Neural progenitor cell (in vitro differentiated cells): ENCODE results near the gene ADRA1B. TPM values are rescaled to one million over a fixed set of nuclear protein-coding genes. Genes with fewer than 3 reads are reported as not detected.
A peak's percentile ranks its signal among the peaks of the same experiment; 100 is the strongest.
"Not testable (repeated sequence)": the region's sequence is repeated elsewhere in the genome, so short reads cannot be mapped to it uniquely, and the experiment has no call there.

Experiments
- DNase-seq: peaks from one replicate; pipeline ENCODE4 v3.0.0-alpha.2; 2016; ENCODE audit warnings: low spot score
- H2AFZ ChIP-seq: fragments of 200-600 bp; sonication (generic); replicated peaks from 2 replicates; pipeline ENCODE4 v1.6.1; 2016; ENCODE audit warnings: antibody characterized with exemption
- H3F3A ChIP-seq: fragments of 200-600 bp; sonication (generic); 2 replicates; pipeline ENCODE4 v1.6.1; 2016; ENCODE audit warnings: antibody characterized with exemption, low read depth
- H3K27ac ChIP-seq: fragments of 200-600 bp; sonication (generic); 2 replicates; pipeline ENCODE4 v1.5.1; 2016; ENCODE audit warnings: mild to moderate bottlenecking
- H3K27me3 ChIP-seq: fragments of 200-600 bp; sonication (generic); 2 replicates; pipeline ENCODE4 v1.6.1; 2016; ENCODE audit warnings: mild to moderate bottlenecking, moderate library complexity
- H3K36me3 ChIP-seq: fragments of 200-600 bp; sonication (generic); 2 replicates; pipeline ENCODE4 v1.5.1; 2016
- H3K4me1 ChIP-seq: fragments of 200-600 bp; sonication (generic); 2 replicates; pipeline ENCODE4 v1.6.1; 2016; ENCODE audit warnings: mixed run types
- H3K4me2 ChIP-seq: fragments of 200-600 bp; sonication (generic); 2 replicates; pipeline ENCODE4 v1.6.1; 2016
- H3K4me3 ChIP-seq: fragments of 200-600 bp; sonication (generic); 2 replicates; pipeline ENCODE4 v1.5.1; 2016
- H3K79me2 ChIP-seq: fragments of 200-600 bp; sonication (generic); 2 replicates; pipeline ENCODE4 v1.6.1; 2016; ENCODE audit warnings: low read depth
- H3K9ac ChIP-seq: fragments of 200-600 bp; sonication (generic); 2 replicates; pipeline ENCODE4 v1.6.1; 2016
- H3K9me3 ChIP-seq: fragments of 200-600 bp; sonication (generic); 2 replicates; pipeline ENCODE4 v1.5.1; 2016; ENCODE audit warnings: low read depth
- H4K20me1 ChIP-seq: fragments of 200-600 bp; sonication (generic); 2 replicates; pipeline ENCODE4 v1.6.1; 2016; ENCODE audit warnings: low read depth
- H3K27ac Mint-ChIP-seq: 3 replicates; pipeline ENCODE4 v1.8.0; 2021; ENCODE audit warnings: mixed read lengths
- H3K27me3 Mint-ChIP-seq: 2 replicates; pipeline ENCODE4 v1.8.0; 2022; ENCODE audit warnings: low read depth, mild to moderate bottlenecking, inconsistent platforms, moderate library complexity, mixed read lengths; ENCODE audit not compliant: insufficient read depth
- H3K36me3 Mint-ChIP-seq: 3 replicates; pipeline ENCODE4 v1.8.0; 2021; ENCODE audit warnings: mixed read lengths
- H3K4me1 Mint-ChIP-seq: 3 replicates; pipeline ENCODE4 v1.8.0; 2021; ENCODE audit warnings: mixed read lengths
- H3K4me3 Mint-ChIP-seq: 3 replicates; pipeline ENCODE4 v1.8.0; 2021; ENCODE audit warnings: mild to moderate bottlenecking, moderate library complexity, mixed read lengths
- H3K9me3 Mint-ChIP-seq: 3 replicates; pipeline ENCODE4 v1.8.0; 2020; ENCODE audit warnings: mixed read lengths
- CTCF ChIP-seq: fragments of 200-600 bp; sonication (generic); IDR thresholded peaks from 2 replicates; pipeline ENCODE4 v1.5.1; 2017; ENCODE audit warnings: antibody characterized with exemption, mild to moderate bottlenecking
- EZH2 ChIP-seq: fragments of 200-600 bp; sonication (generic); IDR thresholded peaks from 2 replicates; pipeline ENCODE4 v1.6.1; 2017; ENCODE audit warnings: antibody characterized with exemption, mild to moderate bottlenecking, moderate library complexity
- EZH2phosphoT487 ChIP-seq: fragments of 200-600 bp; sonication (generic); IDR thresholded peaks from 2 replicates; pipeline ENCODE4 v1.6.1; 2017; ENCODE audit warnings: antibody characterized with exemption
- total RNA-seq: library from RNA; depleted of rRNA; stranded (reverse); fragments of >200 nt; gene quantifications from 2 replicates; pipeline ENCODE4 v1.2.3, GENCODE V29; 2015; ENCODE audit warnings: low replicate concordance

The ADRA1B gene
- total RNA-seq, 1 donor from 2014 or later: not detected

GRCh38 chr5:160009591-160009989 lies 93.3 kb downstream of the ADRA1B start:
- Histone ChIP-seq H3K36me3 (no peaks in the 10 kb centered on the region), H3F3A (no peaks in the 10 kb centered on the region), H3K9ac (peak overlapping the region; percentile 89), H4K20me1 (peaks cover 4% of the 10 kb centered on the region), H3K27ac (no peak overlapping the region), H3K4me3 (peak overlapping the region; percentile 77), H3K79me2 (peaks cover 45% of the 10 kb centered on the region), H3K27me3 (no peaks in the 10 kb centered on the region), H2AFZ (no peak overlapping the region), H3K9me3 (no peaks in the 10 kb centered on the region), H3K4me1 (peaks cover 11% of the 10 kb centered on the region), H3K4me2 (peak overlapping the region; percentile 81)
- Mint-ChIP-seq H3K4me1 (peaks cover 18% of the 10 kb centered on the region), H3K4me3 (peak overlapping the region; percentile 98), H3K36me3 (no peaks in the 10 kb centered on the region), H3K27ac (no peak overlapping the region), H3K27me3 (no peaks in the 10 kb centered on the region), H3K9me3 (no peaks in the 10 kb centered on the region)
- no peak for TF ChIP-seq EZH2
- TF ChIP-seq EZH2phosphoT487: no peak
- no peak for TF ChIP-seq CTCF
- peak; percentile 16 for DNase-seq

- H3K79me2 ChIP-seq: peaks cover 45% of the 10 kb centered on the region
- no peaks in the 10 kb centered on the region for H3K27me3 Mint-ChIP-seq
- no peak overlapping the region for H3K4me2 ChIP-seq
- H3K36me3 ChIP-seq: no peaks in the 10 kb centered on the region
- H3K27ac ChIP-seq: no peak overlapping the region
- H4K20me1 ChIP-seq: peaks cover 4% of the 10 kb centered on the region
- peaks cover 11% of the 10 kb centered on the region for H3K4me1 ChIP-seq
- H3K27ac Mint-ChIP-seq: no peak overlapping the region
- peaks cover 18% of the 10 kb centered on the region for H3K4me1 Mint-ChIP-seq
- H3K27me3 ChIP-seq: no peaks in the 10 kb centered on the region
- H2AFZ ChIP-seq: no peak overlapping the region
- no peaks in the 10 kb centered on the region for H3F3A ChIP-seq
- H3K4me3 Mint-ChIP-seq: no peak overlapping the region
- no peak overlapping the region for H3K9ac ChIP-seq
- no peak for DNase-seq
- H3K9me3 Mint-ChIP-seq: no peaks in the 10 kb centered on the region
- TF ChIP-seq EZH2: no peak
- TF ChIP-seq EZH2phosphoT487: no peak
- no peak overlapping the region for H3K4me3 ChIP-seq
- H3K36me3 Mint-ChIP-seq: no peaks in the 10 kb centered on the region
- no peaks in the 10 kb centered on the region for H3K9me3 ChIP-seq
Observed at GRCh38 chr5:160011471-160011870, 95.2 kb downstream of the ADRA1B start.

GRCh38 chr5:160014197-160014596 lies 97.9 kb downstream of the ADRA1B start:
- not testable (repeated sequence) for H3K4me3 ChIP-seq, H3K27ac ChIP-seq, H3K36me3 Mint-ChIP-seq, DNase-seq, H3K4me2 ChIP-seq, H3K9me3 ChIP-seq, H3K4me3 Mint-ChIP-seq, H3K27ac Mint-ChIP-seq, H3K27me3 ChIP-seq, H3K9ac ChIP-seq, H3F3A ChIP-seq, H4K20me1 ChIP-seq, H3K36me3 ChIP-seq, H3K27me3 Mint-ChIP-seq, H3K9me3 Mint-ChIP-seq, H2AFZ ChIP-seq
- peaks cover 14% of the 10 kb centered on the region for H3K4me1 Mint-ChIP-seq
- H3K79me2 ChIP-seq: peaks cover 42% of the 10 kb centered on the region
- peaks cover 11% of the 10 kb centered on the region for H3K4me1 ChIP-seq

GRCh38 chr5:160018945-160019625 lies 102.8 kb downstream of the ADRA1B start:
- H3F3A ChIP-seq: peaks cover 9% of the 10 kb centered on the region
- no peak overlapping the region for H2AFZ ChIP-seq
- Mint-ChIP-seq H3K9me3 (no peaks in the 10 kb centered on the region), H3K4me3 (no peak overlapping the region), H3K27me3 (no peaks in the 10 kb centered on the region), H3K4me1 (no peaks in the 10 kb centered on the region), H3K27ac (no peak overlapping the region), H3K36me3 (peaks cover 5% of the 10 kb centered on the region)
- no peak overlapping the region for H3K9ac ChIP-seq
- TF ChIP-seq CTCF (no peak), EZH2 (no peak), EZH2phosphoT487 (no peak)
- no peaks in the 10 kb centered on the region for H3K4me1 ChIP-seq
- H3K4me3 ChIP-seq: no peak overlapping the region
- H3K27me3 ChIP-seq: no peaks in the 10 kb centered on the region
- H3K9me3 ChIP-seq: no peaks in the 10 kb centered on the region
- no peaks in the 10 kb centered on the region for H3K36me3 ChIP-seq
- peaks cover 17% of the 10 kb centered on the region for H3K79me2 ChIP-seq
- H3K4me2 ChIP-seq: no peak overlapping the region
- H3K27ac ChIP-seq: no peak overlapping the region
- no peak for DNase-seq
- peaks cover 10% of the 10 kb centered on the region for H4K20me1 ChIP-seq
